DND-41 (cell line): ENCODE measurements around the gene HS3ST1.

ENCODE experiments used
- ATAC-seq: fragments of 200-7000 bp; cut with Tn5 transposase; 3 replicates; pipeline ENCODE4 v1.9.1; 2021; ENCODE audit warnings: low read depth; ENCODE audit not compliant: insufficient read depth
- DNase-seq: peaks from one replicate; pipeline ENCODE4 v3.0.0-alpha.2; 2020
- H2AFZ ChIP-seq: 2 replicates; pipeline ENCODE4 v1.6.0; 2012; ENCODE audit warnings: low read depth, low read length
- H3K27ac ChIP-seq: 2 replicates; pipeline ENCODE4 v1.5.1; 2012; ENCODE audit warnings: low read length, inconsistent platforms
- H3K27me3 ChIP-seq: fragments of 200-600 bp; sonication (generic); 2 replicates; pipeline ENCODE4 v1.6.0; 2012; ENCODE audit warnings: low read length, mild to moderate bottlenecking, inconsistent platforms; ENCODE audit not compliant: insufficient read depth, poor library complexity
- H3K36me3 ChIP-seq: 2 replicates; pipeline ENCODE4 v1.5.1; 2012; ENCODE audit warnings: low read length, inconsistent platforms; ENCODE audit not compliant: insufficient read depth
- H3K4me1 ChIP-seq: 2 replicates; pipeline ENCODE4 v1.5.1; 2012; ENCODE audit warnings: mild to moderate bottlenecking, low read length; ENCODE audit not compliant: insufficient read depth
- H3K4me2 ChIP-seq: 2 replicates; pipeline ENCODE4 v1.6.0; 2012; ENCODE audit warnings: mild to moderate bottlenecking, moderate library complexity, low read length, inconsistent platforms; ENCODE audit not compliant: insufficient read depth
- H3K4me3 ChIP-seq, 2 experiments: fragments of 200-600 bp in 1 of 2; shearing (Covaris generic) in 1 of 2; 2 replicates each; pipeline ENCODE4 v1.5.1; 2012 to 2016; ENCODE audit warnings: inconsistent platforms in 2 of 2, low read length in 2 of 2, mild to moderate bottlenecking in 2 of 2, low read depth in 1 of 2, moderate library complexity in 1 of 2
- H3K79me2 ChIP-seq: 2 replicates; pipeline ENCODE4 v1.6.0; 2012; ENCODE audit warnings: low read length, inconsistent platforms; ENCODE audit not compliant: insufficient read depth
- H3K9ac ChIP-seq: 2 replicates; pipeline ENCODE4 v1.6.0; 2012; ENCODE audit warnings: low read depth, mild to moderate bottlenecking, inconsistent platforms, low read length, moderate library complexity
- H3K9me3 ChIP-seq: 2 replicates; pipeline ENCODE4 v1.5.1; 2012; ENCODE audit warnings: low read length, moderate library complexity, mild to moderate bottlenecking, inconsistent platforms; ENCODE audit not compliant: insufficient read depth, severe bottlenecking
- H4K20me1 ChIP-seq: 2 replicates; pipeline ENCODE4 v1.6.0; 2012; ENCODE audit warnings: low read length; ENCODE audit not compliant: insufficient read depth
- EZH2 ChIP-seq: IDR thresholded peaks from 3 replicates; pipeline ENCODE4 v1.6.1; 2012; ENCODE audit warnings: borderline replicate concordance, low read depth, mild to moderate bottlenecking, moderate library complexity, low read length, inconsistent platforms; ENCODE audit not compliant: severe bottlenecking
- TF ChIP-seq, protein P1 (sequence below): IDR thresholded peaks from 2 replicates; pipeline ENCODE4 v1.5.1; 2012; ENCODE audit warnings: borderline replicate concordance, low read length, moderate library complexity, mild to moderate bottlenecking; ENCODE audit not compliant: poor library complexity, severe bottlenecking; ENCODE audit errors: extremely low read depth

Gene HS3ST1

DNA sequence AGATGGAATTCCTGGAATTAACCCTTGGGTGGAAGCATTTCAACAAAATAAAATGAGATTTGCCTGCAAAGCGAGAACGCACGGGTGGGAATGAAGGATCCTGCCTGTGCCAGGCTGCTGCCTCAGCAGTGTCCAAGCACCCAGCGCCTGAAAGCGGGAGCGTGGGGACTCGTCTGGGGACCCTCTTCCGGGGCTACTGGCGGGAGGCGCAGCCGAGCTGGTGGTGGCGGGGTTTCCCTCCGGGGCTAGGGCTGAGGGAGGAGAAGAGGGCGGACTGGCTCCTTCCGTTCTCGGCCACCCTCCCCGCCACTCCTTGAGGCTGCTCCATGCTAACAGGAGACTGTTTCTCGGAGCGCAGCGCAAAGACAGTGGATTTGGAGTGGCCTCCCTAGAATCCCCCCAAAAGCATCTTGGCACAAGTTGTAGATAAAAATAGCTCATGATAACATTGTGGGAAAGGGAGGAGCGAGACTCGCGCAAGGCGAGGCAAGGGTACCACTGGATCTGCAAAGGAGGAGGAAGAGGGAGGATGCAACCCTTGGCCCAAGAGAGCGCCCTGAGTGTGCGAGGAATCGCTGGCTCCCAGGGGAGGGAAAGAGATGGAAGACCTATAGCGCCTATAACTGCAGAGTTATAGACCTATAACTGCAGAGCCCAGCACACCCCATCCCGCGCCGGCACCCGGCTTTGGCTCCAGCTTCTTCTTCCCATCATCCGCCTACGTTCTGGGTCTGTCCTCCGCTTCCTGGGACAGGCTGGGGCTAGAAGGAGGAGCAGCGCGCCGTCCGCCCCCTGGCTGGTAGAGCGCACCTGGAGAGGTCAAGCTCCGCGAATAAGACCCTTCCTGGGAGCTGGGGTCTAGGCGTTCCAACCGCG lies 1.3 kb downstream of the HS3ST1 start:
- Histone ChIP-seq H3K4me1 (no peaks in the 10 kb centered on the region), H3K9me3 (peaks cover 15% of the 10 kb centered on the region), H2AFZ (no peak overlapping the region), H3K27ac (no peak overlapping the region), H3K79me2 (no peaks in the 10 kb centered on the region), H3K27me3 (no peaks in the 10 kb centered on the region), H4K20me1 (no peaks in the 10 kb centered on the region), H3K9ac (no peak overlapping the region), H3K4me2 (no peak overlapping the region), H3K36me3 (no peaks in the 10 kb centered on the region), H3K4me3 (no peak overlapping the region)
- TF ChIP-seq, protein P1, sequence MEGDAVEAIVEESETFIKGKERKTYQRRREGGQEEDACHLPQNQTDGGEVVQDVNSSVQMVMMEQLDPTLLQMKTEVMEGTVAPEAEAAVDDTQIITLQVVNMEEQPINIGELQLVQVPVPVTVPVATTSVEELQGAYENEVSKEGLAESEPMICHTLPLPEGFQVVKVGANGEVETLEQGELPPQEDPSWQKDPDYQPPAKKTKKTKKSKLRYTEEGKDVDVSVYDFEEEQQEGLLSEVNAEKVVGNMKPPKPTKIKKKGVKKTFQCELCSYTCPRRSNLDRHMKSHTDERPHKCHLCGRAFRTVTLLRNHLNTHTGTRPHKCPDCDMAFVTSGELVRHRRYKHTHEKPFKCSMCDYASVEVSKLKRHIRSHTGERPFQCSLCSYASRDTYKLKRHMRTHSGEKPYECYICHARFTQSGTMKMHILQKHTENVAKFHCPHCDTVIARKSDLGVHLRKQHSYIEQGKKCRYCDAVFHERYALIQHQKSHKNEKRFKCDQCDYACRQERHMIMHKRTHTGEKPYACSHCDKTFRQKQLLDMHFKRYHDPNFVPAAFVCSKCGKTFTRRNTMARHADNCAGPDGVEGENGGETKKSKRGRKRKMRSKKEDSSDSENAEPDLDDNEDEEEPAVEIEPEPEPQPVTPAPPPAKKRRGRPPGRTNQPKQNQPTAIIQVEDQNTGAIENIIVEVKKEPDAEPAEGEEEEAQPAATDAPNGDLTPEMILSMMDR, result no peak
- no peak for TF ChIP-seq EZH2
- ATAC-seq, result no peak
- DNase-seq, result no peak

DNA sequence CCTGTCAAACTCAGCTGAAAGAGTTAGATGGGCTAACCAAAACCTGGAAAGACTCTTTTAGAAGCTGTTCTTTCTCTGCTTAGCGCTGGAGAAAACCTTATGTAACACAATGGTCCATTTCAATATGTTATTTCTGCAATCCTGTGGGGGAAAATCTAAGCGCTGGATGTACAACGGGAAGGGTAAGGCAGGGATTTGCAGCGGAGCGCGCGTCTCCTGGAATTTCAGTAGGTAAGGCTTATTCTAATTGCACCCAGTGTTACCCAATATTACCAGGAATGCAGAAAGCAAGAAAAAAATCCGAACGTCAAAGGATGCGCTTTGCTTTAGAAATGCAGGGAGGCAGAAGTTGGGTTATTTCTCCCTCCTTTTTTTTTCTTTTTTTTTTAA lies 2.0 kb downstream of the HS3ST1 start:
- ATAC-seq (no peak), DNase-seq (no peak)
- no peaks in the 10 kb centered on the region for H4K20me1 ChIP-seq
- H3K27ac ChIP-seq, result no peak overlapping the region
- no peaks in the 10 kb centered on the region for H3K27me3 ChIP-seq
- H3K4me1 ChIP-seq, result no peaks in the 10 kb centered on the region
- H3K79me2 ChIP-seq, result no peaks in the 10 kb centered on the region
- H3K4me2 ChIP-seq, result no peak overlapping the region
- no peak overlapping the region for H3K9ac ChIP-seq
- no peak overlapping the region for H2AFZ ChIP-seq
- H3K9me3 ChIP-seq, result peaks cover 15% of the 10 kb centered on the region
- TF ChIP-seq, protein P1, result no peak
- no peaks in the 10 kb centered on the region for H3K36me3 ChIP-seq
- H3K4me3 ChIP-seq, result no peak overlapping the region

DNA sequence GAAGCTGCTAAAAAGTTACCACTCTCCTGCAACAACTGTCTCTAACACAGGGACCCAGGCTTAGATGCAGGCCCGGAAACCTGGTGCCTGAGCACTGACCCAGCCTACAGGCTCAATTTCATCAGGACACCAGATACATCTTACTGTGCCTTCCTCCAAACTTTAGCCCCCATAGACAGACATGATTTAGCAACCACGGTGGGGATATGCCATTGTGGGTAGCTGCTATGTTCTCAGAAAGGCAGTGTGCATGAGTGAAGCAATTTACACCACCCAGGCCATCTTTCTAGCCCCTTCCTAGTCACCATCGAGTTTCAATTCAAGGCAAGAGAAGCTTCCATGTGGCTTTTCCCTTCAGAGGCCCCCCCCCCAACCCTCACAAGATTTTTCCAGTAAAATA lies 2.7 kb downstream of the HS3ST1 start:
- Histone ChIP-seq H3K9ac (no peak overlapping the region), H3K4me1 (no peaks in the 10 kb centered on the region), H3K4me2 (no peak overlapping the region), H2AFZ (no peak overlapping the region), H4K20me1 (no peaks in the 10 kb centered on the region), H3K4me3 (no peak overlapping the region), H3K27ac (no peak overlapping the region), H3K9me3 (peaks cover 15% of the 10 kb centered on the region), H3K79me2 (no peaks in the 10 kb centered on the region), H3K36me3 (no peaks in the 10 kb centered on the region), H3K27me3 (no peaks in the 10 kb centered on the region)
- DNase-seq, result no peak
- TF ChIP-seq, protein P1, result no peak
- TF ChIP-seq EZH2, result no peak
- no peak for ATAC-seq
